Smooth muscle cell (in vitro differentiated cells): ENCODE measurements around the gene CD93. TPM values are rescaled to one million over a fixed set of nuclear protein-coding genes. Genes with fewer than 3 reads are reported as not detected.

Experiments
- DNase-seq: peaks from one replicate; lab custom pipeline; 2025; ENCODE audit not compliant: unreplicated experiment; lab: John Stamatoyannopoulos, UW
- H2AFZ ChIP-seq: fragments of 200-600 bp; sonication (generic); 2 replicates; pipeline ENCODE4 v1.6.0; 2016; ENCODE audit warnings: antibody characterized with exemption, low read depth, mild to moderate bottlenecking
- H3F3A ChIP-seq: fragments of 200-600 bp; sonication (generic); 2 replicates; pipeline ENCODE4 v1.6.0; 2017; ENCODE audit warnings: antibody characterized with exemption, low read depth
- H3K27ac ChIP-seq: fragments of 200-600 bp; sonication (generic); 2 replicates; pipeline ENCODE4 v1.5.1; 2016; ENCODE audit warnings: low read depth, mild to moderate bottlenecking
- H3K27me3 ChIP-seq: fragments of 200-600 bp; sonication (generic); 2 replicates; pipeline ENCODE4 v1.6.1; 2016; ENCODE audit warnings: low read depth, mild to moderate bottlenecking
- H3K36me3 ChIP-seq: fragments of 200-600 bp; sonication (generic); 2 replicates; pipeline ENCODE4 v1.5.1; 2016; ENCODE audit warnings: low read depth
- H3K4me1 ChIP-seq: fragments of 200-600 bp; sonication (generic); 2 replicates; pipeline ENCODE4 v1.5.1; 2016; ENCODE audit warnings: low read depth
- H3K4me2 ChIP-seq: fragments of 200-600 bp; sonication (generic); 2 replicates; pipeline ENCODE4 v1.6.0; 2016; ENCODE audit warnings: mild to moderate bottlenecking
- H3K4me3 ChIP-seq: fragments of 200-600 bp; sonication (generic); 2 replicates; pipeline ENCODE4 v1.5.1; 2016; ENCODE audit warnings: mild to moderate bottlenecking
- H3K79me2 ChIP-seq: fragments of 200-600 bp; sonication (generic); 2 replicates; pipeline ENCODE4 v1.6.0; 2016; ENCODE audit warnings: low read depth, mild to moderate bottlenecking
- H3K9ac ChIP-seq: fragments of 200-600 bp; sonication (generic); 2 replicates; pipeline ENCODE4 v1.6.0; 2016; ENCODE audit warnings: low read depth
- H3K9me3 ChIP-seq: fragments of 200-600 bp; sonication (generic); replicated peaks from 2 replicates; pipeline ENCODE4 v1.5.1; 2016; ENCODE audit warnings: low read depth
- H4K20me1 ChIP-seq: fragments of 200-600 bp; sonication (generic); 2 replicates; pipeline ENCODE4 v1.6.0; 2016; ENCODE audit warnings: low read depth
- WGBS: methylation state at CpG from one replicate; pipeline ENCODE4 v1.1.7; 2016; ENCODE audit warnings: low lambda C conversion rate; 5-methylcytosine and 5-hydroxymethylcytosine counted together
- polyA plus RNA-seq: library from polyadenylated mRNA; unstranded; fragments of >200 nt; fragmentation: Nextera tagmentation; extraction: Ambion mirVana; gene quantifications from 2 replicates; pipeline ENCODE4 v1.2.1, GENCODE V29; 2016
- total RNA-seq: library from RNA; depleted of rRNA; stranded (reverse); fragments of >200 nt; gene quantifications from 2 replicates; pipeline ENCODE4 v1.2.3, GENCODE V29; 2014
- TF ChIP-seq, protein P1 (sequence below): fragments of 200-600 bp; sonication (generic); IDR thresholded peaks from 2 replicates; pipeline ENCODE4 v1.5.1; 2017; ENCODE audit warnings: borderline replicate concordance, mild to moderate bottlenecking, antibody characterized with exemption; ENCODE audit not compliant: insufficient read depth, poor library complexity, severe bottlenecking

CD93 gene
- total and polyA plus RNA-seq, 2 experiments from 2014 or later, result not detected

- H3K36me3 ChIP-seq, result no peaks in the 10 kb centered on the region
- no peaks in the 10 kb centered on the region for H3K9me3 ChIP-seq
- 85% methylated on average over 5 of the region's 5 CpGs for WGBS
- no peaks in the 10 kb centered on the region for H3K79me2 ChIP-seq
- H3K4me1 ChIP-seq, result peaks cover 14% of the 10 kb centered on the region
- no peaks in the 10 kb centered on the region for H3F3A ChIP-seq
- no peaks in the 10 kb centered on the region for H4K20me1 ChIP-seq
- no peak overlapping the region for H2AFZ ChIP-seq
- peaks cover 30% of the 10 kb centered on the region for H3K27me3 ChIP-seq
- H3K27ac ChIP-seq, result no peak overlapping the region
- H3K4me3 ChIP-seq, result no peak overlapping the region
- TF ChIP-seq, protein P1, sequence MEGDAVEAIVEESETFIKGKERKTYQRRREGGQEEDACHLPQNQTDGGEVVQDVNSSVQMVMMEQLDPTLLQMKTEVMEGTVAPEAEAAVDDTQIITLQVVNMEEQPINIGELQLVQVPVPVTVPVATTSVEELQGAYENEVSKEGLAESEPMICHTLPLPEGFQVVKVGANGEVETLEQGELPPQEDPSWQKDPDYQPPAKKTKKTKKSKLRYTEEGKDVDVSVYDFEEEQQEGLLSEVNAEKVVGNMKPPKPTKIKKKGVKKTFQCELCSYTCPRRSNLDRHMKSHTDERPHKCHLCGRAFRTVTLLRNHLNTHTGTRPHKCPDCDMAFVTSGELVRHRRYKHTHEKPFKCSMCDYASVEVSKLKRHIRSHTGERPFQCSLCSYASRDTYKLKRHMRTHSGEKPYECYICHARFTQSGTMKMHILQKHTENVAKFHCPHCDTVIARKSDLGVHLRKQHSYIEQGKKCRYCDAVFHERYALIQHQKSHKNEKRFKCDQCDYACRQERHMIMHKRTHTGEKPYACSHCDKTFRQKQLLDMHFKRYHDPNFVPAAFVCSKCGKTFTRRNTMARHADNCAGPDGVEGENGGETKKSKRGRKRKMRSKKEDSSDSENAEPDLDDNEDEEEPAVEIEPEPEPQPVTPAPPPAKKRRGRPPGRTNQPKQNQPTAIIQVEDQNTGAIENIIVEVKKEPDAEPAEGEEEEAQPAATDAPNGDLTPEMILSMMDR, result no peak
- no peak for DNase-seq
- no peak overlapping the region for H3K9ac ChIP-seq
- no peak overlapping the region for H3K4me2 ChIP-seq
Measured at GRCh38 chr20:23052904-23053303, 33.2 kb downstream of the CD93 start.

GRCh38 chr20:23050847-23051627 lies 35.1 kb downstream of the CD93 start:
- Histone ChIP-seq H3K9me3 (no peaks in the 10 kb centered on the region), H2AFZ (peak overlapping the region; percentile 91), H3K79me2 (no peaks in the 10 kb centered on the region), H3K27me3 (peaks cover 37% of the 10 kb centered on the region), H3K4me3 (peak overlapping the region; percentile 55), H3K27ac (no peak overlapping the region), H3K36me3 (no peaks in the 10 kb centered on the region), H3K9ac (peak overlapping the region; percentile 62), H3F3A (no peaks in the 10 kb centered on the region), H3K4me1 (peaks cover 17% of the 10 kb centered on the region), H3K4me2 (peak overlapping the region; percentile 88), H4K20me1 (no peaks in the 10 kb centered on the region)
- TF ChIP-seq, protein P1, result peak; percentile 79
- 3% methylated on average over 46 of the region's 46 CpGs for WGBS
- peak; percentile 40 for DNase-seq

DNA sequence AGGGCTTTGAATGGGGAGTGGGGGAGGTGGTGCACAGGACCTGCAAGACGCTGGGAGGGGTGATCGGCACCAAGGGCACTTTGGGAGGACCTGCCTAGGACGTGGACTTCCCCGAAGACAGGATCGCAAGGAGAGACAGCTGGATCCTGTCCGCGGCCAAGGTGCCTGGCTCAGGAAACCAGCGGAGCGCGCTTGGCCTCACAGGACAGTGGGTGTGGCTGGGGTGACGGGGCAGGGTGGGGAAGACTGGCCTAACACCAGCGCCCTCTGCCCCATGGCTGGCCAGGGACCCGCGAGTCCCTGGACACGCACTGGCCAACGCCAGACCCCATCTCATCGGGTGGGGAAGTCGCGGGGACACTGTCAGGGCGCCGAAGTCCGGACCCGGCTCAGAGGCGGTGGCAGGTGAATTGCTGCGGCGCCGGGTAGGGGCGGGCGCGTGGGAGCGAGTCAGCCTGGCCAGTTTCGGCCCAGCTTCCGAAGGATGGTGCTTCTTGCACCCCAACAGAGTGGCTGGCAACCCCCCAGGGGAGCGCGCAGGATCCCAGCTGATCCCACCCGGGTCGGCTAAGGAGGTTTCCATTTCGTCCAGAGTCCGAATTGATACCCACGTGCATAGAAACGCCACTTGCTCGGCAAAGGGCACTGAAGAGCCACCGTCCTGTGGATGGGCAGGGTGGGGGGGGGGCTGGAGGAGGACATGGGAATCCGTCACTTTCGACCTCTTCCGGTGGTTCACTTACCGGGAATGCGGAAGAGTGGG lies 35.9 kb downstream of the CD93 start:
- DNase-seq, result no peak
- Histone ChIP-seq H3K36me3 (no peaks in the 10 kb centered on the region), H3K27me3 (peaks cover 37% of the 10 kb centered on the region), H3K9ac (no peak overlapping the region), H2AFZ (peak overlapping the region; percentile 59), H3K79me2 (no peaks in the 10 kb centered on the region), H3K27ac (no peak overlapping the region), H3F3A (no peaks in the 10 kb centered on the region), H3K4me3 (peak overlapping the region; percentile 55), H3K4me1 (peaks cover 17% of the 10 kb centered on the region), H3K4me2 (peak overlapping the region; percentile 88), H4K20me1 (no peaks in the 10 kb centered on the region), H3K9me3 (no peaks in the 10 kb centered on the region)
- TF ChIP-seq, protein P1, result no peak
- WGBS, result 2% methylated on average over 47 of the region's 48 CpGs
